ENCODE data around the gene DYNLL1. TPM values are rescaled to one million over a fixed set of nuclear protein-coding genes. Genes with fewer than 3 reads are reported as not detected.

Gene DYNLL1
- total and polyA plus RNA-seq, 2 of the 13 experiments (the other 11 are each of a cell fraction or from before 2014, with no cell fraction given): 271 to 294 TPM

DNA sequence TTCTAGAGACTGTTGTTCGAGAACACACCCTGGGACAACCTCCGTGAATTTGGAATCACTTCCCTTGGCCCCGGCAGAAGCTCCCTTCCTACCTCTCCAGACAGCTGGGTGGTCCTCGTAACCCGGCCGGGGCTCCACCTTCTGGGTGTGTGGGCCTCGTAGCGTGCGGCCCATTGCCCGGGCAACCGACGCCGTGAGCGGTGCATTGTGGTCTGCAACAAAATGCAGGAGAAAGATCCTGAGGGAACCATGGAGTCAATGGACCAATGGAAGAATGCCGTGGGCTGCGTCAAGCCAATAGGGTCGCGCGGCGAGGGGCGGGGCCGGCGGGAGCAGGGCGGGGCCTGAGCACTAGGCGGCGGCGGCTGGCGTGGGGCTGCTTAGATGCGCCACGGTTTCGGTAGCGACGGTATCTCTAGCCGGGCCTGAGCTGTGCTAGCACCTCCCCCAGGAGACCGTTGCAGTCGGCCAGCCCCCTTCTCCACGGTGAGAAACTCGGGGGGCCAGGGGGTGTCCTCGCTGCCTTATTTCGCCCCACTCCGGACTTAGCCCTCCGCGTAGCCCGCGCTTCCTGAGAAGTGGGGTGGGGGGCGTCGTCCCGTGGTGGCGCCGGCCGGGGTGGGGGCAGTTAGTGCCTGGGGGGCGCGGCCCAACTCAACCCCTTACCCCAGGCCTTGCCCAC is at the start of gene DYNLL1 (continued):
- TF ChIP-seq GLMP (CRISPR knock-in tag; IDR thresholded peaks at IDR 0.05; ENCODE audit: borderline replicate concordance) (no peak), LCORL (IDR thresholded peaks at IDR 0.05) (no peak), LCORL (CRISPR knock-in tag; IDR thresholded peaks at IDR 0.05) (no peak), BRD4 (CRISPR knock-in tag; IDR thresholded peaks at IDR 0.05) (0 out of 2 replicates have a peak, but pooled peaks have one; percentile 28), NFIB (CRISPR knock-in tag; IDR thresholded peaks at IDR 0.05; ENCODE audit: borderline replicate concordance) (no peak), NR2F6 (IDR thresholded peaks at IDR 0.05) (no peak), NR2F6 (CRISPR knock-in tag; IDR thresholded peaks at IDR 0.05) (peak; percentile 12; the same call in 1 of the 2 replicates), TAF1 (CRISPR knock-in tag; IDR thresholded peaks at IDR 0.05) (peak; percentile 96), ONECUT2 (CRISPR knock-in tag; IDR thresholded peaks at IDR 0.05) (no peak), NR3C1 (CRISPR knock-in tag; IDR thresholded peaks at IDR 0.05) (no peak), GRHL1 (CRISPR knock-in tag; conservative IDR thresholded peaks at IDR 0.05) (no peak), ZNF30 (CRISPR knock-in tag; IDR thresholded peaks at IDR 0.05) (no peak), REXO4 (CRISPR knock-in tag; IDR thresholded peaks at IDR 0.05; ENCODE audit: borderline replicate concordance) (no peak), DPF2 (CRISPR knock-in tag; IDR thresholded peaks at IDR 0.05; ENCODE audit: borderline replicate concordance, low read depth) (no peak), AKAP8 (CRISPR knock-in tag; IDR thresholded peaks at IDR 0.05) (no peak; the same call in 1 of the 2 replicates), ZNF468 (CRISPR knock-in tag; IDR thresholded peaks at IDR 0.05) (no peak), CC2D1A (CRISPR knock-in tag; IDR thresholded peaks at IDR 0.05) (no peak), MED13 (CRISPR knock-in tag; IDR thresholded peaks at IDR 0.05) (peak; percentile 40; the same call in 1 of the 2 replicates), ESRRA (CRISPR knock-in tag; IDR thresholded peaks at IDR 0.05; ENCODE audit: low read depth) (peak; percentile 40; the same call in 1 of the 2 replicates), ZUFSP (CRISPR knock-in tag; IDR thresholded peaks at IDR 0.05; ENCODE audit: borderline replicate concordance) (no peak), FUBP1 (CRISPR knock-in tag; IDR thresholded peaks at IDR 0.05; ENCODE audit: borderline replicate concordance) (no peak)
- TF ChIP-seq, protein P1, sequence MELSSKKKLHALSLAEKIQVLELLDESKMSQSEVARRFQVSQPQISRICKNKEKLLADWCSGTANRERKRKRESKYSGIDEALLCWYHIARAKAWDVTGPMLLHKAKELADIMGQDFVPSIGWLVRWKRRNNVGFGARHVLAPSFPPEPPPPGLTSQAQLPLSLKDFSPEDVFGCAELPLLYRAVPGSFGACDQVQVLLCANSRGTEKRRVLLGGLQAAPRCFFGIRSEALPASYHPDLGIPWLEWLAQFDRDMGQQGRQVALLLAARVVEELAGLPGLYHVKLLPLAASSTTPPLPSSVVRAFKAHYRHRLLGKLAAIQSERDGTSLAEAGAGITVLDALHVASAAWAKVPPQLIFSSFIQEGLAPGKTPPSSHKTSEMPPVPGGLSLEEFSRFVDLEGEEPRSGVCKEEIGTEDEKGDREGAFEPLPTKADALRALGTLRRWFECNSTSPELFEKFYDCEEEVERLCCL (CRISPR knock-in tag; IDR thresholded peaks at IDR 0.05; ENCODE audit: borderline replicate concordance): no peak
- TF ChIP-seq, protein P2, sequence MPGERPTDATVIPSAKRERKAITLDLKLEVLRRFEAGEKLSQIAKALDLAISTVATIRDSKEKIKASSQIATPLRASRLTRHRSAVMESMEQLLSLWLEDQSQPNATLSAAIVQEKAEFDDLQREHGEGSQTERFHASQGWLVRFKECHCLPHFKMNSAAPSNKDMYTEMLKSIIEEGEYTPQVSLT (CRISPR knock-in tag; IDR thresholded peaks at IDR 0.05; ENCODE audit: borderline replicate concordance, low read depth): no peak
